ENCODE measurements around the gene KRTAP12-4. TPM values are rescaled to one million over a fixed set of nuclear protein-coding genes. Genes with fewer than 3 reads are reported as not detected.
"Not testable (repeated sequence)": the region's sequence is repeated elsewhere in the genome, so short reads cannot be mapped to it uniquely, and the experiment has no call there.

Gene KRTAP12-4
- total RNA-seq, 1 experiment from 2014 or later, result not detected

DNA sequence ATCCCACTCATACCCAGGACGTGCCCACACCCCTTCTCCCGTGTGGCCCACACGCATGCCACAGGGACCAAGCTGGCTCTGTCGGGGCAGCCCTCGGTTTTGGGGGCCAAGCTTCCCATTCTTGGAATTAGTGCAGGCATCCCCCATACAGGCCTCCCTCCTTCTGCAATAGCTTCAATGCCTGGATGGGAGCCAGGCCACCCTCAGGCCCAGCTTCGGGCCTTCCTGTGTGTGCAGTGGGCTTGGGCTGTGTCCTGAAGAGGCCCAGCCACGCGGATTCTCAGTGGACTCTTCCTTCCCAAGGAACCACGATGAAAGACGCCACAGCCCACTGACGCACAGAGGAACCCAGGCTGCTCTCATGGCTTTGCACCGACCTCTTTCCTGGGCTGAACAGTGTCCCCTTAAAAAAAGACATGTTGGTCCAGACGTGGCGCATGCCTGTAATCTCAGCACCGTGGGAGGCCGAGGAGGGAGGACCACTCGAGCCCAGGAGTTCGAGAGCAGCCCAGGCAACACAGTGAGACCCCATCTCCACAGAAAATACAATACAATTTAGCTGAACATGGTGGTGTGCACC, 4.8 kb downstream of the KRTAP12-4 start:
- Histone ChIP-seq H3K9me3 (peaks cover 9% of the 10 kb centered on the region), H3K4me3 (no peak overlapping the region), H3K27me3 (no peaks in the 10 kb centered on the region; the same call in none of the 2 replicates), H3K36me3 (no peaks in the 10 kb centered on the region)
- DNase-seq, result no peak

GRCh38 chr21:44648557-44649311, 5.7 kb downstream of the KRTAP12-4 start:
- H3K27me3 ChIP-seq, result no peaks in the 10 kb centered on the region; the same call in none of the 2 replicates
- no peak overlapping the region for H3K4me3 ChIP-seq
- no peaks in the 10 kb centered on the region for H3K36me3 ChIP-seq
- DNase-seq, result no peak
- H3K9me3 ChIP-seq, result peaks cover 15% of the 10 kb centered on the region

GRCh38 chr21:44647222-44647552, 7.3 kb downstream of the KRTAP12-4 start:
- no peak for DNase-seq

GRCh38 chr21:44646366-44647221, 7.9 kb downstream of the KRTAP12-4 start, which contains the start of gene KRTAP10-11:
TSS of gene KRTAP10-11 (plus strand) at chr21:44646414. CDS start at chr21:44646459, 45 bp downstream.
- H3K9me3 ChIP-seq, result peaks cover 19% of the 10 kb centered on the region
- H3K36me3 ChIP-seq, DNase-seq, H3K4me3 ChIP-seq, H3K27me3 ChIP-seq: not testable (repeated sequence)

More at GRCh38 chr21:44647222-44647552, 7.3 kb downstream of the KRTAP12-4 start:
- Histone ChIP-seq H3K9me3 (peaks cover 19% of the 10 kb centered on the region), H3K27me3 (no peaks in the 10 kb centered on the region; the same call in none of the 2 replicates), H3K36me3 (no peaks in the 10 kb centered on the region), H3K4me3 (no peak overlapping the region)

GRCh38 chr21:44644878-44645277, 9.6 kb downstream of the KRTAP12-4 start:
- Histone ChIP-seq H3K27me3 (no peaks in the 10 kb centered on the region; the same call in none of the 2 replicates), H3K36me3 (no peaks in the 10 kb centered on the region), H3K9me3 (peaks cover 19% of the 10 kb centered on the region), H3K4me3 (no peak overlapping the region)
- DNase-seq, result no peak

DNA sequence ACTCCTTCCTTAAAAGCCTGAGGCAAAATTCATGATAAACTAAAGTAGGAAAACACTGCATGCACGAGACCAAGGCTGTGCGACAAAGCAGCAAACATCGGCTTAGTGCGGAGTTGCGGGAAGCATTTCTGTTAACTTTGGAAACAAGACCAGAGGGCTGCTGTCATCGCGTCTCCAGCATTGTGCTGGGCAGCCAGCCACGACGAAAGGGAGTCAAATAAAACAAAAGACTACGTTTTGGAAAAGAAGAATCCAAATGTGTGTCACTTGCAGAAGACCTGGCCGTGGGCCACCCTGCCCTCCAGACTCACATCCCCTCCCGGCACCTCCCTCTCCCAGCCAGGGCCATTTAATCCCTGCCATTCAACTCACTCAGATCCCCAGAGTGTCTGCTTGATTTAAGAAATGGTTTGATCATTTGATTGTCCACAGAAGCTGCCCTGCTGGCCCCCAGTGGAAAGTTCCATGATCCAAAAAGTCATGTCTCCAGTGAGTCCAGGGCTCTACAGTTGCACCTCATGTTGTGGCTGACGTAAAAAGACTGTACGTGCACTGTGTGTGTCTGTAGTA, 10.6 kb downstream of the KRTAP12-4 start:
- Histone ChIP-seq H3K27me3 (no peaks in the 10 kb centered on the region; the same call in none of the 2 replicates), H3K9me3 (peaks cover 19% of the 10 kb centered on the region), H3K36me3 (no peaks in the 10 kb centered on the region), H3K4me3 (no peak overlapping the region)
- no peak for DNase-seq

DNA sequence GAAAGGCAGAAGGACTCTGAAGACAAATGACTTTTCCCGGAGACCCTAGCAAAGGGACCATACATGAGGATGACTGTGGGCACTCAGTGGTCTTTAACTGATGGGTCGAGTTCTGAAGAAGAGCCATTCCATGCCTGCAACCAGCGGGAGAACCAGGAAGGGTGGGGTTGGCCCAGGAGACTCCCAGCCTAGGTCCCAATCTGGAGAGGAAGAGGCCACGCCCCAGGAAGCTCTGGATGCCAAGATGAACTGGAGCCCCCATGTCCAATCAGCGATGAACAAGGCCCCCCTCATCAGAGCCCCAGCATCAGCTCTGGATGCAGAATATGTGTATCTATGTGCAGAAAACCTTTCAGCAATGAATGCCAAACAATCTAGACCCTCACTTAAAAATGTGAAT, 13.7 kb downstream of the KRTAP12-4 start:
- DNase-seq, result no peak
- no peaks in the 10 kb centered on the region for H3K36me3 ChIP-seq
- no peak overlapping the region for H3K4me3 ChIP-seq

GRCh38 chr21:44639331-44639655, 15.2 kb downstream of the KRTAP12-4 start:
- no peak for DNase-seq
- Histone ChIP-seq H3K36me3 (no peaks in the 10 kb centered on the region), H3K27me3 (no peaks in the 10 kb centered on the region; the same call in none of the 2 replicates)

More for the DNA sequence above, 13.7 kb downstream of the KRTAP12-4 start:
- Histone ChIP-seq H3K27me3 (no peaks in the 10 kb centered on the region; the same call in none of the 2 replicates), H3K9me3 (peaks cover 19% of the 10 kb centered on the region)

GRCh38 chr21:44638506-44639330, 15.7 kb downstream of the KRTAP12-4 start:
- H3K36me3 ChIP-seq, H3K4me3 ChIP-seq, H3K27me3 ChIP-seq, DNase-seq, H3K9me3 ChIP-seq: not testable (repeated sequence)

More at GRCh38 chr21:44639331-44639655, 15.2 kb downstream of the KRTAP12-4 start:
- no peak overlapping the region for H3K4me3 ChIP-seq
- peaks cover 8% of the 10 kb centered on the region for H3K9me3 ChIP-seq

DNA sequence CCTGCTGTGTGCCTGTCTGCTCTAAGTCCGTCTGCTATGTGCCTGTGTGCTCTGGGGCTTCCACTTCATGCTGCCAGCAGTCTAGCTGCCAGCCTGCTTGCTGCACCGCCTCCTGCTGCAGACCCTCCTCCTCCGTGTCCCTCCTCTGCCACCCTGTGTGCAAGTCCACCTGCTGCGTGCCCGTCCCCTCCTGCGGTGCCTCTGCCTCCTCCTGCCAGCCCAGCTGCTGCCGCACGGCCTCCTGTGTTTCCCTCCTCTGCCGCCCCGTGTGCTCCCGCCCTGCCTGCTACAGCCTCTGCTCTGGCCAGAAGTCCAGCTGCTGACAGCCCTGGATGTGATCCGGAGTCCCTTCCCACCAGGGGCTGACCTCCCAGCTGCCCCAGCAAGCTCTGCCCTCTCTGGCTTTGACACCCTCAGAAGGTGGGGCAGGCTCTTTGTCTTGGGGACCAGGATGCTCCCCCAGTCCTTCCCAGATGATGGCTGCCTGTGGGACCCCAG, 16.6 kb downstream of the KRTAP12-4 start:
- H3K27me3 ChIP-seq, DNase-seq, H3K9me3 ChIP-seq, H3K36me3 ChIP-seq, H3K4me3 ChIP-seq: not testable (repeated sequence)

GRCh38 chr21:44637018-44637850, 17.2 kb downstream of the KRTAP12-4 start, which contains the start of gene KRTAP10-10:
TSS of gene KRTAP10-10 (plus strand) at chr21:44637356. CDS start at chr21:44637418, 62 bp downstream.
- H3K4me3 ChIP-seq, result no peak within 1 kb of the TSS
- peaks cover 4% of the 10 kb centered on the region; the same call in 1 of the 2 replicates for H3K9me3 ChIP-seq
- H3K27me3 ChIP-seq, result no peaks in the 10 kb centered on the region; the same call in none of the 2 replicates
- no peak for DNase-seq
- H3K36me3 ChIP-seq, result no peaks in the 10 kb centered on the region

DNA sequence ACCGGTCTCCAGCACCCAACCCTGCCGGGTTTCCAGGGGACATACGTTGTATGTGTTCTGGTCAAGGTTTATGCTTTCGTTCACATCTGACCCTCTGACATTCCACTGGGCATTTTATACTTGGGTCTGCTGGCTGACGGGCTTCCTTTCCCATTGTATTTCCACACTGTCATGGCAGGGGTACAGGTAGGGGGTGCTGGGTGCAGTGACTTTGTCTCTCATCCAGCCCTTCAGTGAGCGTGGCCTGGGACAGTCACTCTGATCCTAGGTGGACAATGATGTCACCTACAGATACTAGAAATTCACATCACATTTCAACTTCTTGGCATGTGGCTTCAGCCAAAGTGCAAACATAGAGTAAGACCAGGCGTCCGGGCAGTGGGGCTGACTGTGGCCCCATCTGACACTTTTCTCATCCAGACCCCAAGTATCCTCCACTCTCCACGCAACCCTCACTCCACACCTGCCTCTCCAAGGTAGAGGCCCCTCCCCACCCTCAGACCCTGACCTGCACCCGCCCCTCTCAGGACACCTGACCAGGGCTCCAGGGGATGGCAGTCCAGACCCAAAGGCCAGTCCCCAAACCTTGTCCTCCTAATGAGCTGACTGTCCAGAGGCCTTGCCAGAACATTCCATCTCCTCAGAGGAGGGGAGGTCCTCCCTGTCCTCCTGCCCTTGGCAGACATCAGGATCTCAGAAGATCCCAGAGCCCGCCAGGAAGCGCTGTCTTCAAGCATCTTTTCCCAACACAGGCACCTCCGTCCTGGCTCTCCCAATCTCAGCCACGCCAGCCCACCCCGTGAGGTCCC, 18.0 kb downstream of the KRTAP12-4 start:
- H3K9me3 ChIP-seq, result peaks cover 13% of the 10 kb centered on the region
- H3K4me3 ChIP-seq, result no peak overlapping the region
- no peaks in the 10 kb centered on the region; the same call in none of the 2 replicates for H3K27me3 ChIP-seq
- no peaks in the 10 kb centered on the region for H3K36me3 ChIP-seq
- no peak for DNase-seq

- Histone ChIP-seq H3K36me3 (no peaks in the 10 kb centered on the region), H3K4me3 (no peak overlapping the region), H3K9me3 (peaks cover 18% of the 10 kb centered on the region), H3K27me3 (no peaks in the 10 kb centered on the region; the same call in none of the 2 replicates)
- no peak for DNase-seq
These were observed 22.4 kb downstream of the KRTAP12-4 start for GRCh38 chr21:44632067-44632466.

GRCh38 chr21:44630440-44630839, 24.0 kb downstream of the KRTAP12-4 start:
- Histone ChIP-seq H3K36me3 (no peaks in the 10 kb centered on the region), H3K27me3 (no peaks in the 10 kb centered on the region; the same call in none of the 2 replicates), H3K9me3 (peaks cover 18% of the 10 kb centered on the region), H3K4me3 (no peak overlapping the region)
- DNase-seq, result no peak

Measured in MG63 (cell line).